Right lobe of liver (tissue), 4 donors: Measurements from ENCODE around the gene SCYGR2.
"Not testable (repeated sequence)": the region's sequence is repeated elsewhere in the genome, so short reads cannot be mapped to it uniquely, and the experiment has no call there.

Experiments used
- CTCF ChIP-seq, 4 donors: fragments of 200-600 bp in 3 of 4; fragments of 450-650 bp in 1 of 4; IDR thresholded peaks; one replicate each; pipeline versions ENCODE4 v1.5.1 to v1.8.0; 2016 to 2022; ENCODE audit warnings: antibody characterized with exemption in 4 of 4, mild to moderate bottlenecking in 2 of 4
- POLR2A ChIP-seq: fragments of 450-650 bp; IDR thresholded peaks from one replicate; pipeline ENCODE4 v1.6.1; 2017; ENCODE audit warnings: antibody characterized with exemption, mild to moderate bottlenecking
- donor health status: DM: no; HTN: no; CAD: no.
- donor health status: DM: no; HTN: no; CAD: no.
- donor health status: DM: no; HTN: yes; CAD: no.

GRCh38 chr2:227598835-227599503, at the start of gene SCYGR2:
- not testable (repeated sequence) for TF ChIP-seq CTCF (IDR thresholded peaks at IDR 0.05); POLR2A
